GM10266 (cell line): Measurements from ENCODE around the gene OR10G4.
"Not testable (repeated sequence)": the region's sequence is repeated elsewhere in the genome, so short reads cannot be mapped to it uniquely, and the experiment has no call there.

ENCODE experiments used
- DNase-seq: peaks from one replicate; pipeline ENCODE4 v3.0.0; 2012; ENCODE audit errors: extremely low spot score
- TF ChIP-seq, protein P1 (sequence below): IDR thresholded peaks from 2 replicates; pipeline ENCODE4 v1.5.1; 2012; ENCODE audit warnings: mild to moderate bottlenecking, low read depth; ENCODE audit not compliant: control insufficient read depth, insufficient read depth; ENCODE audit errors: missing control alignments

Gene OR10G4, protein sequence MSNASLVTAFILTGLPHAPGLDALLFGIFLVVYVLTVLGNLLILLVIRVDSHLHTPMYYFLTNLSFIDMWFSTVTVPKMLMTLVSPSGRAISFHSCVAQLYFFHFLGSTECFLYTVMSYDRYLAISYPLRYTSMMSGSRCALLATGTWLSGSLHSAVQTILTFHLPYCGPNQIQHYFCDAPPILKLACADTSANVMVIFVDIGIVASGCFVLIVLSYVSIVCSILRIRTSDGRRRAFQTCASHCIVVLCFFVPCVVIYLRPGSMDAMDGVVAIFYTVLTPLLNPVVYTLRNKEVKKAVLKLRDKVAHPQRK

DNA sequence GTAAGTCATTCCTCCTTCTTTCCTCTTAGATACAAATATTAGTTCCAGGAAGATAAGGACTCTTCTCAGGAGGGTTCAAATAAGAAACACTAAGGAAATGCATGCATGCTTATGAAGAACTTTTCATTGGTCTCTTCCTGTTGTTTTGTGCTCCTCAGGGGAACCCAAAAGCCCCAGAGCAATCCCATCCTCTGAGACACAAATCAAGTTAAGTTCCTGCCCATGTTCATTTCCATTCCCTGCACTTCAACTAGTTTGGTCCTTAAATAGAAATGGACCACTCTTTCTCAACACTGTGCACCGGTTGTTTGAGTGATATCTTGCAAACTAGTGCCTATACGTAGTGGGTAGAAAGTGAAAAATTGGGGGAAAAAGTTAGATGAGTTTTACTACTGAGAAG lies at the start of gene OR10G4:
Gene OR10G4, plus strand, starts transcription at position 301 of the 400 bp plus-strand sequence. CDS start 2,578 bp downstream, outside the sequence.
- DNase-seq = no peak
- TF ChIP-seq, protein P1, sequence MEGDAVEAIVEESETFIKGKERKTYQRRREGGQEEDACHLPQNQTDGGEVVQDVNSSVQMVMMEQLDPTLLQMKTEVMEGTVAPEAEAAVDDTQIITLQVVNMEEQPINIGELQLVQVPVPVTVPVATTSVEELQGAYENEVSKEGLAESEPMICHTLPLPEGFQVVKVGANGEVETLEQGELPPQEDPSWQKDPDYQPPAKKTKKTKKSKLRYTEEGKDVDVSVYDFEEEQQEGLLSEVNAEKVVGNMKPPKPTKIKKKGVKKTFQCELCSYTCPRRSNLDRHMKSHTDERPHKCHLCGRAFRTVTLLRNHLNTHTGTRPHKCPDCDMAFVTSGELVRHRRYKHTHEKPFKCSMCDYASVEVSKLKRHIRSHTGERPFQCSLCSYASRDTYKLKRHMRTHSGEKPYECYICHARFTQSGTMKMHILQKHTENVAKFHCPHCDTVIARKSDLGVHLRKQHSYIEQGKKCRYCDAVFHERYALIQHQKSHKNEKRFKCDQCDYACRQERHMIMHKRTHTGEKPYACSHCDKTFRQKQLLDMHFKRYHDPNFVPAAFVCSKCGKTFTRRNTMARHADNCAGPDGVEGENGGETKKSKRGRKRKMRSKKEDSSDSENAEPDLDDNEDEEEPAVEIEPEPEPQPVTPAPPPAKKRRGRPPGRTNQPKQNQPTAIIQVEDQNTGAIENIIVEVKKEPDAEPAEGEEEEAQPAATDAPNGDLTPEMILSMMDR = no peak

DNA sequence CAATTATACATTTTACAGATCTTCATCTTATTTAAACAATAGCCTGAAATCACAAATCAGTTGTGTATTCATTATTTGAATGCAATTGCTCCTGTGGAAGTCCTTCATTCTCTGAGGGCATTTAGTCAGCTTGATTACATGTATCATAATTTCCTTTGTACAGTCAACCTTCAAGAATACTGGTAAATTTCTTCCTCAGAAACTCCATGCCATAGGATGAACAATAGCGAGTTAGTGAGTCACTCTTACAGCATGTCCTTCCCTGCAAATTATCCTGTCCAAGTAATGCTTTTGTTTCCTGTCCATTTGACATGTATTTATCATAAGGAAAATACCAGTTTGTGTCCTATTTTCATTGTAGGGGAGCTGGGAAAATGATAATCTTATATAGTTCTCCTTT lies 39.0 kb upstream of the OR10G4 start:
- DNase-seq = no peak
- TF ChIP-seq, protein P1 = no peak

DNA sequence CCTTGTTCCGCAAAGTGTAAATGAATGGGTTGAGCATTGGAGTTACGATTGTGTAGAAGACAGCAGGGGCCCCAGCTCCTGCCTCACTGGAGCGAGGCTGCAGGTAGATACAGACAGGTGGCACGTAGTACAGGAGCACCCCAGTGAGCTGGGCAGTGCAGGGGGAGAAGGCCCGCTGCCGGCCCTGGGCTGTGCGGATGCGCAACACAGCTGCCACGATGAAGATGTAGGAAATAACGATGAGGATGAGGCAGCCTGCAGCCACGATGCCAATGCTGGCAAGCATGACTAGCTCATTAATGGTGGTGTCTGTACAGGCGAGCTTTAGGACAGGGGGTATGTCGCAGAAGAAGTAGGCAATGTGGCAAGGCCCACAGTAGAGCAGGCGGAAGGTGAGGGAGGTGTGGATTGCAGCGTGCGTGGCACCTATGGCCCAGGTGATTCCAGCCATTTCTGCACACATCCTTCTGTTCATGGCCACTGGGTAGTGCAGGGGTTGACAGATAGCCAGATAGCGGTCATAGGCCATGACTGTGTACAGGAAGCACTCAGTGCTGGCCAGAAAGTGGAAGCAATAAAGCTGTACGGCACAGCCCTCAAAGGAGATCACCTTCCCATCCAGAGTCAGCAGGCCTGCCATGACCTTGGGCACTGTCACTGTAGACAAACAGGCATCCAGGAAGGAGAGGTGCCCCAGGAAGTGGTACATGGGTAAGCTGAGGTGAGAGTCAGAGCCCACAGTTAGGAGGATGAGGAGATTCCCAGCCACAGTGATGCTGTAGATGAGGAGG lies 35.8 kb upstream of the OR10G4 start:
- TF ChIP-seq, protein P1 = no peak
- DNase-seq = no peak

DNA sequence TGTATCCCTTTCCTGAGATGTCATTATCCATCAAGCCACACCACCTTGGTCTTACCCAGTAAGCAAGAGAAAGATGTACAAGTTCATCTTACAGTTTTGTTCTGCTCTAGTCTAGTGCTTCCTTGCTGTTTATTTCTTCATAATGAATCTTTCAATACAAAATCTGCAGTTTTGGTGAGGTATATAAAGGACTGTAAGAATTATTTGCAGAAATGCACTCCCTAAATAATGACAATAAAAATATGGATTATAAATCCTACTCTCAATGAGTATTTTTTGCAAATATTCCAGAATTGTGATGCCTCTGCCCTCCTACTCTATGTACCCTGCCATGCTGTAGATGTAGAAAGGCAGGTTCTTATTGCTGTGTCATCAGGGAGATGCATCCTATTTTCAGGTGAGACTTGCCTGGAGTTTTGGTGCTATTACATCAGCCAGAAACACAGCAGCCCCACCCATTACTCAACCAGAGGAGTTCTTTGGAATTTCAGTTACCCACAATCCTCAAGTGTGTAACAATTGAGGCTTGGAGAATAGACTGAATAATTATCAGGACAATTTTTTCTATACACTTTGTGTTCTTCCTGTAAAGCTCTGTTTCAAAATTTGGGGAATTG lies 35.0 kb upstream of the OR10G4 start, which contains the start of gene OR10S1:
Gene OR10S1, minus strand, starts transcription at position 51 of the 617 bp plus-strand sequence. CDS start 117 bp downstream, outside the sequence.
- TF ChIP-seq, protein P1 = no peak
- DNase-seq = no peak

DNA sequence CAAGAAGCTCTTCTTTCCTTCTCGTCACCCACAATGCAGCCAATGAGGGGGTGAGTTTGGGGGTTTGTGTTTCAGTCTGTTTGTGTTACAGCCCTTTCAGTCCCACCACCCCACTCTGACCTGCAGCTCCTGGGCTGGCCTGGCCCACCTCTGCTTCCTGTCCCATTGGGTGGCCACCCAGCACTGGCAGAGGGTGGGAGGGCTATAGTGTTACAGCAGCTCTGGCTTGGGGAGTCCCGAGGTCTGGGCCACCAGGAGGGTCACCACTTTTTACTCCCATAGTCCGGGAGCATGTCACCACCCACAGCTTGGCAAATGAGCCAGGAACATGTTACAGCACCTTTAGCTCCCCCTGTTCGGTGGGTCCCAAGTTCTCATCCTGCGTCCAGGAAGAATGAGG lies 33.5 kb upstream of the OR10G4 start:
- TF ChIP-seq, protein P1 = no peak
- DNase-seq = no peak

DNA sequence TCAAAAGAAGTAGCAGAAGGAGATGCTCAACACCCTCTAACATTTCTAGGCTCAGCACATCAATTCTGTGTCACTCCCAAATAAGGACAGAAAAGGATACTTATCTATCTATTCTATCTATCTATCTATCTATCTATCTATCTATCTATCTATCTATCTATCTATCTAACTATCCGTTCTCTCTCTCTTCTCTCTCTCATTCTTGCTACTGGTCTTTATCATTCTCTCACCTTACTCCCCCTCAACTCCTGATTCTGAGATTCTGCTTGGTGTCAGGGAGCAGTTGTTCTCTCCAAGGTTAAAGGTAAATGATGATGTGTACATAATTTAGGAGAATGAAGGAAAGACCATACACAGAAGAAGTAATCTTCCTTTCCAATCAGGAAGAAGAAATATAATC lies 17.7 kb upstream of the OR10G4 start, which contains the start of gene OR10G6:
Gene OR10G6, minus strand, starts transcription at position 43 of the 400 bp plus-strand sequence. Its CDS starts 0 bp downstream, at position 43.
- no peak for DNase-seq
- TF ChIP-seq, protein P1 = no peak

DNA sequence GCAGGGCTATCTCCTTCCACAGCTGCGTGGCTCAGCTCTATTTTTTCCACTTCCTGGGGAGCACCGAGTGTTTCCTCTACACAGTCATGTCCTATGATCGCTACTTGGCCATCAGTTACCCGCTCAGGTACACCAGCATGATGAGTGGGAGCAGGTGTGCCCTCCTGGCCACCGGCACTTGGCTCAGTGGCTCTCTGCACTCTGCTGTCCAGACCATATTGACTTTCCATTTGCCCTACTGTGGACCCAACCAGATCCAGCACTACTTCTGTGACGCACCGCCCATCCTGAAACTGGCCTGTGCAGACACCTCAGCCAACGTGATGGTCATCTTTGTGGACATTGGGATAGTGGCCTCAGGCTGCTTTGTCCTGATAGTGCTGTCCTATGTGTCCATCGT lies 3.0 kb downstream of the OR10G4 start:
- not testable (repeated sequence) for DNase-seq
